HG02798 (cell line): ENCODE measurements around the gene TMEM196.
A peak's percentile ranks its signal among the peaks of the same experiment; 100 is the strongest.
"Not testable (repeated sequence)": the region's sequence is repeated elsewhere in the genome, so short reads cannot be mapped to it uniquely, and the experiment has no call there.

Experiments used
- ATAC-seq: cut with Tn5 transposase; IDR thresholded peaks from one replicate; pipeline ENCODE4 v1.9.1; 2021; ENCODE audit warnings: mild to moderate bottlenecking; ENCODE audit not compliant: unreplicated experiment, poor library complexity

TMEM196 gene

GRCh38 chr7:19708397-19709248, 64.8 kb downstream of the TMEM196 start, which contains the start of gene POLR1F:
Gene POLR1F (minus strand): TSS chr7:19709037. CDS start chr7:19709016, 21 bp downstream.
- ATAC-seq = peak; percentile 99

GRCh38 chr7:19707240-19707639, 66.2 kb downstream of the TMEM196 start:
- no peak for ATAC-seq

- ATAC-seq = no peak
These were observed 67.8 kb downstream of the TMEM196 start for GRCh38 chr7:19705663-19706062.

- ATAC-seq = no peak
These were observed 71.9 kb downstream of the TMEM196 start for GRCh38 chr7:19701471-19701870.

GRCh38 chr7:19700936-19701335, 72.5 kb downstream of the TMEM196 start:
- no peak for ATAC-seq

- no peak for ATAC-seq
These were observed 75.1 kb downstream of the TMEM196 start for GRCh38 chr7:19698331-19698730.

- no peak for ATAC-seq
These were observed 76.5 kb downstream of the TMEM196 start for GRCh38 chr7:19696926-19697325.

- no peak for ATAC-seq
These were observed 81.1 kb downstream of the TMEM196 start for GRCh38 chr7:19692111-19692828.

- ATAC-seq = no peak
These were observed 82.7 kb downstream of the TMEM196 start for GRCh38 chr7:19690736-19691135.

- ATAC-seq = not testable (repeated sequence)
These were observed 84.3 kb downstream of the TMEM196 start for GRCh38 chr7:19689130-19689529.

- ATAC-seq = no peak
These were observed 91.8 kb downstream of the TMEM196 start for GRCh38 chr7:19681596-19681995.

- ATAC-seq = peak; percentile 71
These were observed 96.2 kb downstream of the TMEM196 start for GRCh38 chr7:19677180-19677579.

- ATAC-seq = no peak
These were observed 97.6 kb downstream of the TMEM196 start for GRCh38 chr7:19675816-19676215.

- no peak for ATAC-seq
These were observed 99.0 kb downstream of the TMEM196 start for GRCh38 chr7:19674266-19674960.

- ATAC-seq = no peak
These were observed 102.6 kb downstream of the TMEM196 start for GRCh38 chr7:19670806-19671205.
